ENCODE data around the gene IFITM10.

The IFITM10 gene

DNA sequence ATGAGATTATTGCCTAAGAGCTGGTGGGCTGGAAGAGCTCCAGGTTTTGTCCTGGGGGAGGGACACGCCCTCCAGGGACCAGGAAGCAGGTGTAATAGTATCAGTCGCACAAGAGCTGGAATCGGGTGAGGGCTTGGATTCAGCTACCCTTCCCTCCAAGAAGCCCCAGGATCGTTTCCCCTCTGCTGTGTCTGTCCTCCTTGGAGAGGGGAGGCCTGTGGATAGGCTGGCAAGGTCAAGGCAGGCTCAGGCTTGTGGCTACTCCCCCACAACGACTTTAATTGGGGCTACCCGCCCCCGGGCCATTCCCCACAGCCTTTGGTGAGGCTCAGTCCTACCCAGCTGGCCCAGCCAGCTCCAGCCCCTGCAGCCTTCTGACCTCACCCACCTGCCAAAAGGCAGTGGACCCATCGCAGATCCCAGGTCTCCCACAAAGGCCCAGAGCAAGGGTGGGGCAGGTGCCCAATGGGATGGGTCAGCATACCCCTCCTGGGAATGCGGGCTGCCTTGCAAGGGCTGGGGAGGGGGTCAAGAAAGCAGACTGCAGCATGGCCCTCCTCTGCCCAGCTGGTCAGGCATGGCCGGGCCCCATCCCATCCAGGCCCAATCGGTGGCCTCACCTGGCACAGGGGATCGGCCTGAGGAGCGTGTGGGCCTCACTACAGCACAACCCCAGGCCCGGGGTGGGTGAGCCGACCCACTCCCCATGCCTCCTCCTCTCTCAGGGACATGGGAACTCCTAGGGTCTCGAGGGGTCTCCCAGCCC is 12.3 kb upstream of the IFITM10 start:
- peak; percentile 40 for DNase-seq

DNA sequence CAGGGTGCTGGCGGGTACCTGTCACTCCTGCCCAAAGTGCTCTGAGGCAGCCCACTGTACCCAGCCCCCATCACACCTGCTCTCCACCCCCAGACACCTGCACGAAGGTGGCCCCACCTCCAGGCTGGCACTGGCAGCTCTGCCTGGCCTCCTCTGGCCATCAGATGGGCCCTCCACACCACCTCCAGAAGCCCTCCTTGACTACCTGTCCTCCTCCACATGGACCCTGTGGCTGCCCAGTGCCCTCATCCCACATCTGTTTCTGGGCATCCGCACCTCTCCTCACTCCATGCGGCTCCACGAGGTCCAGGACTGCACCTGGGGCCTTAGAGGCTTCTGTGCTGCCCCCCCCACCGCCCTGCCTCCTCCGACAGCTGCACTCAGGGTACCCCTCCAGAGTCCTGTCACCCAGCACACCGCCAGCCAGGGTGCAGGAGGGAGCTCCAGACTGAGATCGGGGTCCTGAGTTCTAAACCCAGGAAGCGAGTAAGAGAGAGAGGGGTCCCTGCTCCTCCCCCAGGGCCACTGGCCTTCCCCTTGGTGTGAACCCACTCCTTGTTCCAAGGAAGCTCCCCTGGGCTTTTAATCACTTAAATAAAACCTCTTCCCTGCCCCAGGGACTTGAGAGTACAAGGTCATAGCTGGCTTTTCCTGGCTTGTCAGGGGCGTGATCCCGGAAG is 11.6 kb upstream of the IFITM10 start:
- no peak for DNase-seq

DNA sequence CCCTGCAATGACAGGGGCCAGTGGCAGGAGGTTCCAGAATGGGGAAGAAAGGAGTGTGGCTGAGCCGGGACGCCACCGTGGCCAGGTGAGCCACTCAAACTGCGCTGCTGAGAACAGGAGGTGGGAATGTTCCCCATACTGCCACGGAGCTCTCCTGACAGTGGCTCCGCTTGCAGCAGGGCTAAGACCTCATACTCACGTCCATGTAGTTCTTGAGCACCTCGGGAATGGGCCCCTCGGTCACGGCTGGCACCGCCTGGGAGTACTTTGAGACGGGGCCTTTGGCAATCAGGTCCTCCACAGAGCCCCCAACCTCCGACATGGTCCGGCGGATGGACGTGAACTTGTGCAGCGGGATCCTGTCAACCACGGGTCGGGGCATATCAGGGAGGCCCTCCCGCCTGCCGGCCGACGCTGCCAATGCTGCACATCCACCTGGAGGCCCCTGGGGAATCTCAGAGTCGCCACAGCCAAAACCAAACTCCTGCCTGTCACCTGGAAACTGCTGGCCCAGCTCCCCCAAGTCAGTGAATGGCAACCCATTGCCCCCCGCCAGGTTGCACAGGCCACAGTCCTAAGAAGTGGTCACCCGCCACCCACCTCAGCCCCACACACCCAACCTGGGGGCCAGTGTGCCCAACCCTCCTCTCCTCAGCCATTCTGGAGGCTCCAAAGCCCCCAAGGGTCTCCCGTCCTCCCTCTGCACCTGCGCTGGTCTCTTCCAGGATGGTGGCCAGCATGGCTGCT is 10.9 kb upstream of the IFITM10 start:
- DNase-seq = no peak

DNA sequence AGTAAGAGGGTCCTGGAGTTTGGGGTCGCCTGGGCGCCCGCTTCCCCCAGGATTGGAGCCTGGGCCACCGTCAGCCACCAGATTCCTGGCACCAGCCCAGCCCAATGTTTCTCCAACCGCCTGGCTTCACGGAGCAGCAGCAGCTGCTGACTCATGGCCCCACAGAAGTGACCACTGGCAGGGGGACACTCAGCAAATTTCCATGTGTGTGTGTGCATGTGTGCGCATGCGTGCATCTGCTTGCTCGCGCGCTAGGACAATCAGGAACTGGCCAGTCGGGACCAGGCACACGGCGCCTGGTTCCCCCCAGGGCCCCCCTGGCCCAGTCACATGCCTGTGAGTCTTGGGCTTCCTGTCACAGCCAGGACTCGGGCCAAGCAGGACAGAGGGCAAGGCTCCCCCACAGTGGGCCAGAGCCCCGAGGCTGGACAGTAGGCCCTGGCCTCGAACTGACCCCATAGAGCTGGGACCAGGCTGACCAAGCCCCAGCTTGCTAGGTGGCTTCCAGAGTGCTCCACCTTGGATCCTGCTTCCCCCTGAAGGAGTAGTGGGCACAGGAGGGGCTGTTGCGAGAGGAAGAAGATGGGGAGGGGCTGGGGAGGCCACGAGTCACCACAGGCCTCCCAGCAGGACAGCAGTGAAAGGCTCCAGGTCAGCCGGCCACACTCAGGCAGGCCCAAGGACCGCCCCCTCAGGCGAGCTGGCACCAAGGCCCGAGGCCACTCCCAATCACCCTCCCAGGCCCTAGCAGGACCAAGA is 10.1 kb upstream of the IFITM10 start:
- DNase-seq = no peak

DNA sequence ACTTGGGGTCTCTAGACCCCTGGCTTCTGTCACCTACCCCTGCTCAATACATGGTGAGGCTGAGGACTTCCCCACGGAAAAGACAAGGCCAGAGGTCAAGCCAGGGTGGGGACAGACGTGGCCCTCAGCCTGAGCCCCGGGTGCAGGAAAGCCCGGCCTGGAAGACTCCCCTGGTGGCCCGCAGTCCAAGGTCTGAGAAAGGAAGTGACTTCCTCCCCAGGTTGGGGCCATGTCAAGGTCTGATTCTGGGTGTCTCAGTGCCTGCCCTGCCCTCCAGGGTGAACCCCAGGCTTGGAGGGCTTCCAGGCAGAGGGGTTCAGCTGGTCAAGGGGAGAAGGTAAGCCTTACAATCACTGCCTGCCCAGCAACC is 9.4 kb upstream of the IFITM10 start:
- DNase-seq = no peak

DNA sequence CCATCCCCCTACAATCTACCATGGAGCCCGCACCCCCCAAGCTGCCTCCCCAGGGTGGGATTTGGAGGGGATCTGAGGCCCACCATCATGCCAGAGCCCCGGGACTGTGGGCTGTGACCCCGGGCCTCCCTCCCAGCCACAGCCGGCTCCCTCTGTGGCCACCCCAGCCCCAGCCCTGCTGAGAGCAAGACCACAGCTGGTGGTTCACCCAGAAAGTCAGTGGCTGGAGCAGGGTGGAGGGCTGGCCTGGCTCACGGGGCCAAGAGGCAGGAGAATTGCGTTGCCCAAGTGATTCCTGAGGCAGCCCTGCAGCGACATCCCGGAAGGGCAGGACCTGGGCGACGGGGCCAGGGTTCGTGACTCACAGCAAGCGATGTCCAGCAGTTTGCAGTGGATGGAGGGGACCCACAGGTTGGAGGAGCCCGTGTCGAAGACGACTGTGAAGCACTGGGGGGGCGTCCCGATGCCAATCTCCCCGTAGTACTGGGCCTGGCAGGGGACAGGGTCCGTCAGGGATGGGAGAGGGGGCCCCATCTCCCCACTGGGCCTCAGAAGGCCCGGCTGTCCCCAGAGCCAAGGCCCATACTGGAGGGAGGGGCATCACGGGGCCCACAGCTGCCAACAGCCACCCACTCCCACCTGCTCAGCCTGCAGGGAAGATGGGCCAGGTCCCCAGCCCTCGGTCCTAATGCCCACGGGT is 8.9 kb upstream of the IFITM10 start:
- no peak for DNase-seq

DNA sequence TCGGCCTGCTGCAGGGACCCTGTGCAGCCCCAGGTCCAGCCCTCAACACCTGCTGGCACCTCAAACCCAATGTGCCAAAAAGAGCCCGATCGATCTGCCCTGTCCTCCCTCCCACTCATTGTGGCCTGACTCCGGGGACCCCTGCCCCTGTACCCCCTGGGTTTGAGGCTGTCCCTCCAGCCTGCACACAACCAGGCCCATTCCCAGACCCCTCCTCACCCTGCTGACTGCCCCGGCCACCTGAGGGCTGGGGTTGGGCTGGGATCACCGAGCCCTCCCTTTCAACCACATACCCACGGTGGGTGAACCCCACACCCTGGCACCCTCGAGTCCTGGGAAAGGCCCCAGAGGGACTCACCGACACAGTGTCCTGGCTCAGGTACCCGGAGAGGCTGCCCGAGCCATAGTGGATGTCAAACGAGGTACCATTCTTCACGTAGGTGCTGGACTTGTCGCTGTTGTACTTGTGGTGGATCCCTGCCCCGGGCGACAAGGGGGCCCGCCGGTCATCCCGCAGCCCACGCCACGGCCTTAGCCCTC is 8.3 kb upstream of the IFITM10 start:
- no peak for DNase-seq

DNA sequence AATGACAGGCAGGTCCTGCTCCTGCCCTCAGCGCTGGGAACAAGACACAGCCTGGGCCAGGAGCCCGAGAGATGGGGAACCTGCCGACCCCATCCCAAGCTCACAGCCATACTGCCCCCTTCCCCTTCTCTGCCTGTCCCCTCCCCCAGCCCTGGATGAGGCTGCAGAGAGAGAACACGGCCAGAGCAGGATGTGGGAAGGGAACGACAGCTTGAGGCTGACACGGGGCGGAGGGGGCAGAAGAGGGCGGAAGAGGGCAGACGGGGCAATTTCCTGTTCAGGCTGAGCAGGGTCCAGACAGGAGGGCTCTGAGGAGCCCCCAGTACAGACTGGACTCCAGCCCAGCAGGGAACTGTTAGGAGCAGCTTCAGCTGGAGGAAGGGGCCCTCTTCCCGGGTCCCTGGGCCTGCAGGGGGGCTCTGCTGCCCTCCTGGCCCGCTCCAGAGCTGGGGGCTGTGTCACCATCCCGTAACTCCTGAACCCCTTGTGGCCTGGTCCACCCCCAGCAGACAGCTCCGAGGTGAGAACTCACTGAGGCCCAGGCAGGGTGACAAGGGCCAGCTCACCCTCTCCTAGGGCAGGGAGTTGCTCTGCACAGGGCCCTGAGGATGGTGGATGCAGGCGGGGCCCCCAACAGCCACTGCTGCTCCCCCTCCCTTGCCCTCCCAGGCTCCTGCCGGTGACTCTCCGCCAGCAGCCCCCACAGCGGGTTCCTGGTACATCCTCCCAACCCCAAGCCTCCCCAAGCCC is 7.6 kb upstream of the IFITM10 start:
- no peak for DNase-seq

DNA sequence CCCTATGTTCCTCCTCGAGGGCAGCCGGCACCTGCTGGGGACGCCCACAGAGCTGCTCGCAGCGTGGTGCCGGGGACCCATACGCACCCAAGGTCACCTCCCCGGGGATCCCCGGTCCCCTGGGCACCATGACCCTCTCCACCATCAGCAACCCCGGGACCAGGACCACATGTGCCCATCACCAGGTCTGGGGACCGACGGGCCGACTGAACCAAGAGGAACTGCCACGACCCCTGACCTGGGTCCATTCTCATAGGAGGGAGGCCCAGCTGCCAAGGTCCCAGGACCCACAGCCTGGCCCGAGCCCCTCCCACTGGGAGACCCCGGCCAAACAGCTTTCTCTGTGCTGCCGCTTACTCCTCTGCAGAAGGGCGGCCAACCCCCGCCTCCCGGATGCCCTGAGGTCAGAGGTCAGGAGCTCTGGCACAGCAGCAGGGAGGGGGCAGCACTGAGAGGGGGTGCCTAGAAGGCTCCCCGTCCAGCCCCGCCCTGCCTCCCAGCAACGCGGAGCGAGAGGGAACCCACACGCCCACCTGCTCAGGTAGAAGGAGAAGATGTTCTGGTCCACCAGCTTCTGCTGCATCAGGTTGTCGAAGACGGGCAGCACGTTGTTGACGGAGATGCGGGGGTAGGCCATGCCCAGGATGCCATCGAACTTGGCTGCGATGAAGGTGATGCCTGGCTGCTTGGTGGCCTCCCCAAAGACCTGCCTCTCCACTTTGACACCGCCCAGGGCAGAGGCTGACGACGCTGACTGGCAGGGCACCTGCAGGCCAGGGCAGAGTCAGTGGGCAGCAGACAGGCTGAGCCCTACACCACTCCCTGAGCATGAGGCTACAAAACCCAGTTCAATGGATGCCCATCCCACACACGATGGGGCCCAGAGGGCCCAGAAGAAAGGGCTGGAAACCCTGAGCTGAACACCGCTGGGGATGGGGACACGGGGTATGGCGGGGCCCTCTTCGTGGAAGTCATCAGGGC is 6.7 kb upstream of the IFITM10 start:
- no peak for DNase-seq

DNA sequence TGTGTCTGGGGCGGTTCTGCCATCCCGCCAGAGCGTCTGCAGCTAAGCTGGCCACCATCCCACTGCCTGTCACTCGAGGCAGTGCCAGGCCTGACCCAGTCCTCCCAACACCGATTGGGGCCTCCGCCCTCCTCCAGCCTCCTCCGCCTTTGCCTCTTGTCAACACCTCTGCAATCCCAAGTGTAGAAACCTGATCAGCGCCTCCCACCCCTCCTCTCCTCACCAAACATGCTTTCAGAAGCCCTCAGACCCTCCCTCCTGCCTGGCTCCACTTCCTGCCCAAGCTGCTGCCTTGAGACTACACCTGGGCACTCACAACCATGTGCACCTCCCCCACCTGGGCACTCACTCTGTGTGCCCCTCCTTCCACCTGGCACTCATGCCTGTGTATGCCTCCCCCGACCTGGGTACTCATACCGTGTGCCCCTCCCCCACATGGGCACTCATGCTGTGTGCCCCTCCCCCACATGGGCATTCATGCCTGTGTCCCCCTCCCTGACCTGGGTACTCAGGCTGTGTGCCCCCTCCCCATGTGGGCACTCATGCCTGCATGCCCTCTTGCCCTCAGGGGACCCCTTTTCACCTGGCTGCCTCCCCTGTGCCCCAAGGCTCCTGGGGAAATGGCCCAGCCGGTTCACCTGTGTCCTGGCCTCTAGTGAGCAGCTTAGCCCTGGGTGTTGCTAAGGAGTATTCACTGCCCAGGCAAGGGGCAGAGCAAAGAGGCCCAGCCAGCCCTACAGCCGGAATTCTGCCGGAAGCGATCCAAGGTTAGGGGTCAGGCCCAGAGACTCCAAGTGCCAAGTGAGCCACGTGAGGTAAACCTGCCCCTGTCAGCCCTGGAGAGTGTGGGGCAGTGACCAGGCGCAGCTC is 5.5 kb upstream of the IFITM10 start:
- no peak for DNase-seq

DNA sequence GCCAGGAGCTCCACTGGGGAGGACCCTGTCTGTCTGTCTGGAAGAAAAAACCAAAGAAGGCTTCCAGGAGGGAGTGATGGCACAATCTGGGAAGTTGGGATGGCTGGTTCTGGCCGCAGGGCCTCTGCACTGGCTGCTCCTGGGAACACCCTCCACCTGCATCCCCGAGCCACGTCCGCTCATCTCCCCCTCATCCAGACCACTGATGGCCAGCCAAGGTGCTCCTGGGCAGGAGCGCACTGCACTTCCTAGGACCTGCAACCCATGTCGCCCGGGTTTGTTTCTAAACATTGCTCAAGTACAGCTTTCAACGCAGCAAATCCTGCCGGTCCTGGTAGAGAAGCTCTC is 4.9 kb upstream of the IFITM10 start:
- no peak for DNase-seq

DNA sequence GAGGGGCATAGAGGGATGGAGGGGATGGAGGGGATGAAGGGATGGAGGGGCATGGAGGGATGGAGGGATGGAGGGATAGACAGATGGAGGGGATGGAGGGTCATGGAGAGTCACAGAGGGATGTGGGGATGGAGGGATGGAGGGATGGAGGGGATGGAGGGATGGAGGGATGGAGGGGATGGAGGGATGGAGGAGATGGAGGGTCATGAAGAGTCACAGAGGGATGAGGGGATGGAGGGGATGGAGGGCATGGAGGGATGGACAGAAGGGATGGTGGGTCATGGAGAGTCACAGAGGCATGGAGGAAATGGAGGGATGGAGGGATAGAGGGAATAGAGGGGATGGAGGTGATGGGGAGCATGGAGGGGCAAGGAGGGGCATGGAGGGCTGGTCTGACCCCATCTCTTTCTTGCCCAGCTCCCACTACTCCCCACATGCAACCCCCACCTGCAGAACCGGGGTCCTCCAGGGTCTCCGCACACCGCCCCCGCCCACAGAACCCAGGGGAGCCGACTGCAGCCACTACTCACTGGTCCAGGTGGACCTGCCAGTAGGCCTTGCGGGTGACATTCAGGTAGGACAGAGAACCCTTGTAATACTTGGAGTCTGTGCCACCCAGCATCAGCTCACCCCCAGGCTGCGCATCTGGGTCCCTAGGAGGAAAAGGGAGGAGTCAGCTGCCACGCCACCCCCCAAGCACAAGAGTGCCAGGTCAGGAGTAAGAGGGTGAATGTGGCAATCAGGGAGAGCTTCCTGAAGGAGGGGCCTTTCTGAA is 4.2 kb upstream of the IFITM10 start:
- DNase-seq = no peak

DNA sequence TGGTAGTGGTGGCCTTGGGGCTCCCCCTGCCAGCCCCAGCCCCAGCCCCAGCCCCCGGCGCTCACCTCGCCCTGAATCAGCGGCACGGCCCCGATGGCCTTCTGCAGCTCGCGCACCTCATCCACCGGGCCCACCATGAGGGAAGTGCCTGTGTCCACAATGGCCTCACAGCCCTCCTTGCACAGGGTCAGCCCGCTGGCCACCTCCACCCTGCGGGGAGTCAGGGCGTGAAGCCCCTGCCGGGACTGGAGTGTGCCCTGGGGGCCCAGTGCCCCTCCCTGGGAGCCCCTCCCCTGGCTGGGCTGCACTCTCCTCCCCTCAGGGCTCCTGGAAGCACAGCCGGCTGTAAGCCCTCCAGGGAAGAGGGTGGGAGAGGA is 3.5 kb upstream of the IFITM10 start:
- DNase-seq = no peak

DNA sequence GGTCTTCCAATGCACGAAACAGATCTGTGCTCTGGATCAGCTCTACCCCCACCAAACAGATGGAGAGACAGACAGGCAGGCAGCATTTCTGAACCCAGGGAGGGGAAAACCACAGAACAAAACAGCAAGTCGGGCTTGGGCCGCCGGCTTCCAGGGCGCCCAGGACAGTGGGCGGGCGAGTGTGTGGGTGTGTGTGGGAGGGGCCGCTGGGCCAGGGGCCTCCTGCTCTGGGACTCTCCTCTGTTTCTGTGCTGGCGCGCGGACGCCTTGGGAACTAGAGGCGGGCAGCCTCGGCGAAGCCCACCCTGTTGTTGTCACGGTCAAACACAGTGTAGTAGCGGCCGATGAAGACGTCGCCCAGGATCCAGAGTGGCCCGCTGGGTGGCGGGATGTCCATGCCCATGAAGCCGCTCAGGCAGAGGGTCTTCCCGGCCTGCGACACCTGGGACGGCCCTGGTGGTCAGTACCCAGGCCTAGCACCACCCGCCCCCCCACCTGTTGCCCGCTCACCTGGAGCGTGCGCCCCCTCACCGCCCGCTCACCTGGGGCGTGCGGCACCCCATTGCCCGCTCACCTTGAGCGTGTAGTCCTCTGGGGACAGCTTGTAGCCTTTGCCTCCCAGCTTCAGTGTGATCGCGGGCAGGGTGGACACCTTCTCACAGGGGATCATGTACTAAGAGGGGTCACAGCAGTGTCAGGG is 3.0 kb upstream of the IFITM10 start:
- no peak for DNase-seq

DNA sequence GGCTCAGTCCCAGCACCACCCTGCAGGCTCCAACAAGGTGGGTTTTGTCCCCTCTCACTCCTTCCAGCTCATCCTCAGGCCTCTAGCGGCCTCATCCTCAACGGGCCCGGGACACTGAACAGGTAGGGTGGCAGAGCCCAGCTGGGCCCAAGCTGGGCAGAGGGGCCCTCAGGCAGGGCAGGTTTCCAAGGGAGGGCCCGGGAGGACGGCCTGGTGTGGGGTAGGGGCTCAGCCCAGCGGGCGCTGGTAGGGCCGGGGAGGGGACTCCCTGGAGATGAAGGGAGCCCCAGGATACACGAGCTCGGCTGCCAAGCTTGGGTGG is 2.5 kb upstream of the IFITM10 start:
- DNase-seq = no peak

DNA sequence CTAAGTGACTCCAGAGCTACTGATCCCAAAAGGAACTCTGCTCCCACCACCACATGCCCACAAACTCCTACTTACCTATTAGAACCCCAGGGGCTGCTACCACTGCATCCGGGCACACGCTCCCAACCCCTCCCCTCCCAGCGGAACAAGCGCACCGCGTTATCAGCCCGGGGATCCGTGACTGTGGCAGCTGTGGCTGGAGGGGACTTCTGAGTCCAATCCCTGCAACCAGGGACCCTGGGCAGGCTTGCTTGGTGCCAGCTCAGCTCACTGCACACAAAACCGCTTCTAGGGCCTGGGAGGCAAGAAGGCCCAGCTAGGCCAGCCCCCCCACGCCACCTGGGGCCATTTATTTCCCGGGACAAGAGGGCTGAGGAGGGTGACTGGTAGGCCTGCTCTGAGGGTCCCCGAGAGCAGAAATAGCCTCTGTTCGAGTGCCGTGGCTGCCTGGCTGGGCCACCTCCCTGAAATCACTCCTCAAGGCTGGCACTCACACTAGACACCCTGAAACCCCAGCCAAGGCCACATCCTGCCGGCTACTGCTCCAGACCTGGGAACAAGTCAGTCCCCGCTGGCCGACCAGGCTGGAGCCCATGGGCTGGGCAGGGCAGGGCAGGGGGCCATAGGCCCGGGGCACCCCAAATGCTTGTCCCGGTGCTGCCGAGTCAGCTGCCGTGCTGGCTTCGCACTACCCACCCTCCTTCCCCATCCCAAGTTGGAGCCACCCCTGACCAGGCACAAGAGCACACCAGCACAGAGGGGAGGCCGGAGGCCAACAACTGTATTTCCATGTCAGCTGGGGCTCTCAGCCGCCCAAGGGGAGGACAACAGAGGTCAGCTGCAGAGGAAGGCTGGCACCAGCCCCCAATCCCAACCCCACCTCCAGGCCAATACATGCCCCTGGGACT is 1.9 kb upstream of the IFITM10 start:
- no peak for DNase-seq

DNA sequence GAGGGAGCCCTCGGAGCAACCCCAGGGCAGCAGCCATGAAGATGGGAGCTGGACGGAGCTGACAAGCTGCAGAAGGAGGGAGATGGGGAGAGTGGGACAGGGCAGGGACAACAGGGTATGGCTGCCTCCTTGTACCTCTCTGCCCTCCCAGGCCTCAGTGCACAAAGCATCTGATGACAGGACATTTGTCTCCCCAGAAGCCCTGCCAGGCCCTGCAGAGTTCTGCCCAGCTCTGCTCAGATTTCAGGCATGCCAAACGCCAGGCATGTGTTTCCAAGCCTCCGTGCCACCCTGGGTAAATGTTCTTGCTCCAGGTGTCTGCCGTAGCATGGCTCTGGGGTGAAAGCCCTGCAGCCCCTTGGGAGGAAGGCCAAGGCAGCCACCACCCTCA is 1.1 kb upstream of the IFITM10 start:
- no peak for DNase-seq
